PC-3 (cell line): Measurements from ENCODE around the gene LDB1.

Experiments used
- CTCF ChIP-seq: fragments of 300-600 bp; sonication (generic); conservative IDR thresholded peaks from 2 replicates; pipeline ENCODE4 v1.5.1; 2017; ENCODE audit warnings: antibody characterized with exemption, low read depth, mild to moderate bottlenecking, low read length
- EZH2 ChIP-seq: fragments of 300-600 bp; sonication (generic); IDR thresholded peaks from one replicate; pipeline ENCODE4 v1.6.1; 2017; ENCODE audit warnings: antibody characterized with exemption, mild to moderate bottlenecking, low read length; ENCODE audit not compliant: unreplicated experiment
- EZH2phosphoT487 ChIP-seq: fragments of 300-600 bp; sonication (generic); IDR thresholded peaks from 2 replicates; pipeline ENCODE4 v1.6.1; 2018; ENCODE audit warnings: mild to moderate bottlenecking, antibody characterized with exemption, low read length, borderline replicate concordance

- no peak for TF ChIP-seq CTCF
- no peak for TF ChIP-seq EZH2phosphoT487
- TF ChIP-seq EZH2 = no peak
These were observed 52.0 kb downstream of the LDB1 start for GRCh38 chr10:102068216-102068615.
